Measurements from ENCODE around the gene WDR72.

DNA sequence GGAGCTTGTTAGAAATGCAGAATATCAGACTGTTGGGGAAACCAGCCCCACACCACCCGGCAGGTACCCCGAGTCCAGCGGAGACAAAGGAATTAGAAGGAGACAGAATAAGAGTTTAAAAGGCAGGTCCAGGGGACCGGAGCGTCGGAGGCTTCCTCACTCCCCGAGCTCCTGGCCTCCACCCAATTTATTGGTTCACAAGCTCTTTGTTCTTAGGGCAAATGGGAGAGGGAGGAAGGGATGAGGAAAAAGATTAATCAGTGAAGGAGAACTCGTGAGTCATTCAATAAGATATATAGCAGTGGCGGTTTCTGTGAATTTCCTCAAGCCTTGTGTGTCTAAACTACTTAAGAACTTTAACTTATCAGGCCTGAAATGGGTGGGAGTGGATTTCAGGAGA lies 32.1 kb upstream of the WDR72 start:
- TF ChIP-seq JUNB (IDR thresholded peaks at IDR 0.05; ENCODE audit: unreplicated experiment) (no peak), CTCF (conservative IDR thresholded peaks at IDR 0.05; ENCODE audit: low read depth in 2 of 2) (no peak), CREB1 (CRISPR knock-in tag; IDR thresholded peaks at IDR 0.05; ENCODE audit: low read depth) (no peak), EZH2 (IDR thresholded peaks at IDR 0.05; ENCODE audit: low read depth, unreplicated experiment) (no peak), POLR2AphosphoS5 (IDR thresholded peaks at IDR 0.05; ENCODE audit: low read depth) (no peak), NANOG (IDR thresholded peaks at IDR 0.05; ENCODE audit: borderline replicate concordance) (no peak), EZH2phosphoT487 (IDR thresholded peaks at IDR 0.05; ENCODE audit: unreplicated experiment) (no peak), ETS1 (IDR thresholded peaks at IDR 0.05) (no peak)
- TF ChIP-seq, protein P1, sequence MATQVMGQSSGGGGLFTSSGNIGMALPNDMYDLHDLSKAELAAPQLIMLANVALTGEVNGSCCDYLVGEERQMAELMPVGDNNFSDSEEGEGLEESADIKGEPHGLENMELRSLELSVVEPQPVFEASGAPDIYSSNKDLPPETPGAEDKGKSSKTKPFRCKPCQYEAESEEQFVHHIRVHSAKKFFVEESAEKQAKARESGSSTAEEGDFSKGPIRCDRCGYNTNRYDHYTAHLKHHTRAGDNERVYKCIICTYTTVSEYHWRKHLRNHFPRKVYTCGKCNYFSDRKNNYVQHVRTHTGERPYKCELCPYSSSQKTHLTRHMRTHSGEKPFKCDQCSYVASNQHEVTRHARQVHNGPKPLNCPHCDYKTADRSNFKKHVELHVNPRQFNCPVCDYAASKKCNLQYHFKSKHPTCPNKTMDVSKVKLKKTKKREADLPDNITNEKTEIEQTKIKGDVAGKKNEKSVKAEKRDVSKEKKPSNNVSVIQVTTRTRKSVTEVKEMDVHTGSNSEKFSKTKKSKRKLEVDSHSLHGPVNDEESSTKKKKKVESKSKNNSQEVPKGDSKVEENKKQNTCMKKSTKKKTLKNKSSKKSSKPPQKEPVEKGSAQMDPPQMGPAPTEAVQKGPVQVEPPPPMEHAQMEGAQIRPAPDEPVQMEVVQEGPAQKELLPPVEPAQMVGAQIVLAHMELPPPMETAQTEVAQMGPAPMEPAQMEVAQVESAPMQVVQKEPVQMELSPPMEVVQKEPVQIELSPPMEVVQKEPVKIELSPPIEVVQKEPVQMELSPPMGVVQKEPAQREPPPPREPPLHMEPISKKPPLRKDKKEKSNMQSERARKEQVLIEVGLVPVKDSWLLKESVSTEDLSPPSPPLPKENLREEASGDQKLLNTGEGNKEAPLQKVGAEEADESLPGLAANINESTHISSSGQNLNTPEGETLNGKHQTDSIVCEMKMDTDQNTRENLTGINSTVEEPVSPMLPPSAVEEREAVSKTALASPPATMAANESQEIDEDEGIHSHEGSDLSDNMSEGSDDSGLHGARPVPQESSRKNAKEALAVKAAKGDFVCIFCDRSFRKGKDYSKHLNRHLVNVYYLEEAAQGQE (IDR thresholded peaks at IDR 0.05; ENCODE audit: unreplicated experiment): no peak

Measured in GM23338 (cell line).